Right lung (tissue), 5 donors: ENCODE data around the gene ABCG1. TPM values are rescaled to one million over a fixed set of nuclear protein-coding genes. Genes with fewer than 3 reads are reported as not detected.

Experiments used
- DNase-seq, 2 donors: peaks; one replicate each; pipeline ENCODE4 v3.0.0-alpha.2; 2013
- polyA plus RNA-seq, 5 donors: library from polyadenylated mRNA; unstranded; fragments of 120-200 nt; gene quantifications; one replicate each; pipeline versions ENCODE4 v1.2.1 to v1.2.3, GENCODE V29; 2013; ENCODE audit warnings: inconsistent platforms in 1 of 5, low replicate concordance in 1 of 5; ENCODE audit not compliant: insufficient read length in 5 of 5, insufficient read depth in 1 of 5

The ABCG1 gene
- polyA plus RNA-seq, 5 donors, result 6.7 to 10.1 (median 8.8) TPM

DNA sequence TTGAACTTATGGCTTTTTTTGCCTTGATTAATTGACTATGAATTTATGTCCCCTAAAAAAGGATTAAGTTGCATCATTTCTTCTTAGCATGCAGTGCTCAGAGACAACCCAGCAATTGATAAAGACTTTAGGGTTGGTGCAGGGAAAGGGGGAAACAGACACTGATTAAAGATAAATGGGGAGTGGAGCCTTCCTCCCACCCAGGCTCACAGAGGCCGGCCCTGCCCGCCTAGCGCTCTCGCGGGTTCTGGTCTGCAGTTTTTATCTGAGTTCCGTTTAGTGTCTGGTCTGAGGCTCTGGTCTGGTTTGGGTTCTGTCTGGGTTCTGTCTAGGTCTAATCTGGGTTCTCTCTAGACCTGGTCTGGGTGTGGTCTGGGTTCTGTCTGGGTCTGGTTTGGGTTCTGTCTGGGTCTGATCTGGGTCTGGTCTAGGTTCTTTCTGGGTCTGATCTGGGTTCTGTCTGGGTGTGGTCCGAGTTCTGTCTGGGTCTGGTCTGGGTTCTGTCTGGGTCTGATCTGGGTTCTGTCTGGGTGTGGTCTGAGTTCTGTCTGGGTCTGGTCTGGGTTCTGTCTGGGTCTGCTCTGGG, 48.1 kb downstream of the ABCG1 start:
- DNase-seq, result no peak

DNA sequence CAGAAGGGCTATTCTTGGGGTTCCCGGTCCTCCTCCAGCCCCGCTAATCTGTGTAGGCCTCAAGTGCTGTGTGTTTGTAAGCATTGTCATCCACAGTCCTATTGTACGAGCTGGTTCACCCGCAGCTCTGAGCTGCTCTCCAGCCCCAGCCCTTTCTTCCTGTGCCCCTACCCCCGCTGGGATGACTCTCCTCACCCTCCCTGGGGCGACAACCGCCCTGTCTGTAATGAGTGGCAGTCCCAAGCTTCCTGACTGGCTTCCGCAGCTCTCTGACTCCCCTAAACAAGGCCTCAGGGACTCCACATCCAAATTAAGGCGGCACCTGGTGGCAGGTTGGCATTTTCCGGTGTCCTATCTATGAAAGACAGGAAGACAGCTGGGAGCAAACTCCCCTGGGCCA, 50.4 kb downstream of the ABCG1 start:
- no peak for DNase-seq

GRCh38 chr21:42271065-42271464, 52.1 kb downstream of the ABCG1 start:
- no peak for DNase-seq

GRCh38 chr21:42272109-42272962, 53.4 kb downstream of the ABCG1 start:
- DNase-seq, result no peak

GRCh38 chr21:42272984-42273600, 54.2 kb downstream of the ABCG1 start:
- DNase-seq, result no peak

DNA sequence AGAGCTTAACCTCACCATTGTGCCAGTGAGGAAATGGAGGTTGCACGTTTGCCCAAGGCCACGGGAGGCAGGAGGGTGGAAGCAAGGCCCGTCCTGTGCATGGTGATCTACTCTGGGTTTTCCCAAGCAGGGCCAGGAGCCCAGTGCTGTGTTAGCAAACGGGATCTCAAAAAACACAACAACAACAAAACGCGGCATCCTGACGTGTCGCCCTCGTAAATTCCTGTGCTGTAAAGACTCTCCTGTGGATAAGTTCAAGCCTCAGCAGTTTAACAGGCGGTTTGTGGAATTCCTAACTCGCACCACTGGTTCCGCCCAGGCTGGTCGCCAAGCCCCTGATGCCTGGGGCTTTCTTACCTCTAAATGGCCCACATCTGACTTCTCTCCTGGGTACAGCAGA, 57.1 kb downstream of the ABCG1 start:
- DNase-seq, result no peak

DNA sequence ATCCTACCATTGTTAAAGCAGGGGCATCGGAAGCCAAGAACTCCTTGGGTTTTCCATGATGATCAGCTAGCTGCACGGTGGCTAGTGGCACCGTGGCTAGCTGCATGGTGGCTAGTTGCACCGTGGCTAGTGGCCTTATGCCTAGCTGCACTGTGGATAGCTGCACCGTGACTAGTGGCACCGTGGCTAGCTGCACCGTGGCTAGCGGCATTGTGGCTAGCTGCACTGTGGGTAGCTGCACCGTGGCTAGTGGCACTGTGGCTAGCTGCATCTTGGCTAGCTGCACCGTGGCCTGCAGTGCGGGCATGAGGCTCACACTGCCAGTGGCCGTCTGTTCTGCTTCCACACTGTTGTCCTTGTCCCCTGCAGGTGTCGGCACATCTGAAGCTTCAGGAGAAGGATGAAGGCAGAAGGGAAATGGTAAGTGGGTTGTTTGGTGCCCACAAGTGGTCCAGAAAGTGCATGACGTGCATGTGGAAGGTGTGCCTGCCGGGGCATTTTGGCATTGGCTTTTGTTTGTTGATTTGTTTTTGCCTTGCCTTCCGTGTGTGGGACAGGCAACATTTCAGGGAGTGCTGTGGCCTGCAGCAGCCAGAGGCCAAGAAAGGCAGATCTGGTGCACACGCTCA, 57.7 kb downstream of the ABCG1 start:
- DNase-seq, result no peak

GRCh38 chr21:42277593-42277992, 58.7 kb downstream of the ABCG1 start:
- no peak for DNase-seq

DNA sequence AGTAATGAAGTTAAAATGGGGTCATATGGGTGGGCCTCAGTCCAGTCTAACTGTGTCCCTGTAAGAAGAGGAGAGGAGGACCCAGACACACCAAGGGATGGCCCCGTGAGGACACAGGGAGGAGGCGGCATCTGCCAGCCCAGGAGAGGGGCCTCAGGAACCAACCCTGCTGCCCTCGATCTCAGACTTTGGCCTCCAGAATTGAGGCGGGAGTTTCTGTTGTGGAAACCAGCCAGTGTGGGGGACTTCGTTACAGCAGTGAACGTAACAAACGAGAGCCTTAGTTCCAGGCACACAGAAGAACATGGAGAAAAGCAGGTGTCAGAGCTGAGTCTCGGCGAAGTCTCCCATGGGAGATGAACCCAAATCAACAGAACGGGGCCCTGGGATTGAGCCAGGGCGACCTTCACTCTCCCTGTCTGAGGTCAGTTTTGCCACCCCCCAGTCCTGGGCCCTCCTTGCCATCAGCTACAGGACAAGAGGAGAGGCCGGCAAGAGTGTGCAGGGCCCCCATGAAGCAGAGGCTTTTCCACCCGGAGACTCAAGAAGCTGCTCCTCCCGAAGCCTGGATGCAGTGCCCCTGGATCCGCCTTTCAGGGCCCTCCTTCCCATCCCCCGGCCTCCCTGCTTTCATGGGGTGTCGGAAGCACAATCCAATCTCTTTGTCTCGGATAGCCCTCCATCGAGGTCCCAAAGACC, 59.7 kb downstream of the ABCG1 start:
- DNase-seq, result no peak

DNA sequence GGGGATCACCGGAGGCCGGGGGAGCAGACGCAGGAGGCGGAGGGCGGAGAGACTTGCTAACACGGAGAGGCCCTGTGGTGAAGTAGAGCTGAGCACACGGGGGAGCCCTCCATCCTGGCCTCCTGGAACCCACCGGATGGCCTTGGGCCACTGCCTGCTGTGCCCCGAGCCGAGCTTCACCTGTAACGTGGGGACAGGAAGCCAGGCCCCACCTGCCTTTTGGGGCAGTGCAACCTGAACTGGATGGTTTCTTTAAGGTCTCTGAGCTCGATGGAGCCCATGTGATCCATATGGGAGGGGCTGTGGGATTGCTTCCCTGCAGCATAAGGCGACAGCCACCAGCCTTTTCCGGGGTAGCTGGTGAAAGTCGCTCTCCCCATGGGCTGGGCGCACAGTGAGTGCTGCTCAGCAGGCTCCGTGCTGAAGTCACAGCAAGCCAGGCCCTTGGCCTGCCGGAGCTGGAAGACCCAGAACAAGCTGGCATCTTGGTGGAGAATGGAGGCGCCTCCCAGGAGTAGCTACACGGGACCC, 60.5 kb downstream of the ABCG1 start:
- no peak for DNase-seq

- no peak for DNase-seq
These were observed 60.9 kb downstream of the ABCG1 start for GRCh38 chr21:42279888-42280287.

- no peak for DNase-seq
These were observed 61.6 kb downstream of the ABCG1 start for GRCh38 chr21:42280356-42281180.

DNA sequence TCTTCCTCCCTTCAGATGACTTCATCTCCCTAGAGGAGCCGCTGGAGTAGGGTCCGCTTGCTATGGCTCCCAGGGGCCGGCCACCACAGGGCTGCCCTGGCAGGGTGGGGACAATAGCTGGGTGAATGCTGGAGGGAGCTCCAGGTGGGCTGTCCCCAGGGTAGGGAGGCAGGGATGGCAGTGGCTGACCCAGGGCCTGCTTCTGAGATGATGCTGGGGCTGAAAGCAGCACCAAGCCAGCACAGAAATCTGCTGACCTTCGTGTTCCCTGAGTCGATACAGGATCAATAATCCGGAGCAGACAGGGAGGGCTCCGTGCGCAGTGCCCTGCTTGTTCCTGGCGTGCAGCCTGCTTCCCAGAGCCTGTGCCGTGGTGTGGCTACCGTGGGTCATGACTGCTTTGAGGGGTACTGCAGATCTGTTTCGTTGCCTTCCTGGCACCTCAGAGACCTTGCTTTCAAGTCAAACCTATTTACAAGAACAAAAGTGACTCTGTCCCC, 62.3 kb downstream of the ABCG1 start:
- no peak for DNase-seq

DNA sequence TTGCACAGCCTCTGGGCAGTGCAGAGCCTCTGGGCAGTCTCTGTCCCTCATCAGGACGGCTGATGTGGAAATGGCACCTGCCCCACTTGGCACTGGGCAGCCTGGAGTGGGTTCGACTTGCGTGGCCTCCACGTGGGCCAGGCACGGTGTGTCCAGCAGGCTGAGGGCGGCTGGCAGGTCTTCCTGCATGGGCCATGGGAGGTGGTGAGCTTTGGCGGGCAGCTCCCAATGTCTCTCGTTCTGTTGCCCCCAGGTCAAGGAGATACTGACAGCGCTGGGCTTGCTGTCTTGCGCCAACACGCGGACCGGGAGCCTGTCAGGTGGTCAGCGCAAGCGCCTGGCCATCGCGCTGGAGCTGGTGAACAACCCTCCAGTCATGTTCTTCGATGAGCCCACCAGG, 63.1 kb downstream of the ABCG1 start:
- DNase-seq, result no peak

GRCh38 chr21:42282715-42283114, 63.8 kb downstream of the ABCG1 start:
- no peak for DNase-seq

- no peak for DNase-seq
These were observed 66.8 kb downstream of the ABCG1 start for GRCh38 chr21:42285569-42286245.

DNA sequence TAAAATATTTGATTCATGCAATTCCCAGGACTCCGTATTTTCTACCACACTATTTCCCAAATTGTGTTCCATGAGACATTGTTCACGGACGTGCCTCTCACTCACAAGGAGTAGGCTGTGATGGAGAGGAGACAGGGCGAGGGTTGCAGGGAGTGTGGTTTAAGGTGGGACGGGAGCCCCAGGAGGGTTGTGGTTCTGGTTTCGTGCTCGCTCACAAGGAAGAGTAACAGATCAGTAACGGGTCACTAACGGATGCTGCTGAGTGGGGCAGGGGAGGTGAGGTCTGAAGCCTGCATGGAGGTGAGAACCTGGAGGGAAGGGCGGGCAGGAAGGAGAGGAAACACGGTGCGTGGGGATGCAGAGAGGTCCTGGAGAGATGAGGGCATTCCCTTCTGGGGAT, 67.5 kb downstream of the ABCG1 start:
- no peak for DNase-seq

DNA sequence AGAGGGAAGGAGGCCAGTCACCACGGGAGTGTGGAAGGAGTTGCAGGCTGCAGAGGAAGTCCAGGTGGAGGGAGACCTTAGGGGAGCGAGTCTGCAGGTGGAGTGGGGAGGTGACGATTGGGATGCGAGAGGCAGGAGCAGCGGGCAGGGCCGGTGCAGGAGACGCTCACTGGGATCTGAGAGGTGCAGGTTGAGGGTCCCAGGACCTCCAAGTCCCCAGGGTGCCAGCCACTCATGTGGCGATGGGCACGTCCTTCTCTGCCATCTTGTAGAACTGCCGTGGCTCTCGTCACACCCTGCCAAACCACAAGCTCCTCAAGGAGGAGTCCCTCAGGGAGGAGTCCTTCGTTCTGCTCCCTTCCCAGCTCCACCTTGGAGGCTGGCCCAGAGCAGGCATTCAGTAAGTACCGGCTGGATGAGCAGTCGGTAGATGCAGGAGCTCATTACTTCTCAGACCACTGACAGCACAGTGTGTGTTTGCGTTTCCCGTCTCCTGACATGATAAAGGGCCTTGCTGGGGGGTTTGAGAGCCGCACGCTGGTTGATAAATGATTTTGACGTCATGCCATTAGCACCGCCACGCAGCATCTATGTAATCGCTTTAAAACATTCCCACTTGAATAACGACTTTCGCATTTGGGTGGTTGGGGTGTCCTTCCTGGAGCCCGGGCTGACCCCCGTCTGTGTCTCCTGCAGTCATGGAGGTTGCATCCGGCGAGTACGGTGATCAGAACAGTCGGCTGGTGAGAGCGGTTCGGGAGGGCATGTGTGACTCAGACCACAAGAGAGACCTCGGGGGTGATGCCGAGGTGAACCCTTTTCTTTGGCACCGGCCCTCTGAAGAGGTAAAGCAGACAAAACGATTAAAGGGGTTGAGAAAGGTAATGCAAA, 68.5 kb downstream of the ABCG1 start:
- no peak for DNase-seq

DNA sequence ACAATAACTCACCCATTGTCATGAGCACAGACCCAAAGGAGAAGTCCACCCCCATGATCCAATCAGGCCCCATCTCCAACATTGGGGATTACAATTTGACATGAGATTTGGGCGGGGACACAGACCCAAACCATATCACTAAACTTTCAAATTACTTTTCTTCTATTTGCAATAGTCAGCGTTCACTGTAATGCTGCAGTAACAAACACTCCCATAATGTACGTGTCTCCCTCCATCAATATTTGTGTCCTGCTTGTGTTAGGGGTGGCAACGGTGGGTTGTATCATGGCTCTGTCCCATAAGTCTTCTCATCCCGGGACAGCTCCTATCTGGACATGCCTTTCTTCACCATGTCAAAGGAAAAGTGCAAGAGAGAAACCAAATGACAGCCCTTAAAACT, 70.0 kb downstream of the ABCG1 start:
- DNase-seq, result no peak
